GM18519 (cell line): ENCODE measurements around the gene UTRN.
A peak's percentile ranks its signal among the peaks of the same experiment; 100 is the strongest.

Experiments used
- ATAC-seq: cut with Tn5 transposase; IDR thresholded peaks from one replicate; pipeline ENCODE4 v1.9.1; 2021; ENCODE audit warnings: mild to moderate bottlenecking, moderate library complexity; ENCODE audit not compliant: unreplicated experiment, low FRiP score

UTRN gene

DNA sequence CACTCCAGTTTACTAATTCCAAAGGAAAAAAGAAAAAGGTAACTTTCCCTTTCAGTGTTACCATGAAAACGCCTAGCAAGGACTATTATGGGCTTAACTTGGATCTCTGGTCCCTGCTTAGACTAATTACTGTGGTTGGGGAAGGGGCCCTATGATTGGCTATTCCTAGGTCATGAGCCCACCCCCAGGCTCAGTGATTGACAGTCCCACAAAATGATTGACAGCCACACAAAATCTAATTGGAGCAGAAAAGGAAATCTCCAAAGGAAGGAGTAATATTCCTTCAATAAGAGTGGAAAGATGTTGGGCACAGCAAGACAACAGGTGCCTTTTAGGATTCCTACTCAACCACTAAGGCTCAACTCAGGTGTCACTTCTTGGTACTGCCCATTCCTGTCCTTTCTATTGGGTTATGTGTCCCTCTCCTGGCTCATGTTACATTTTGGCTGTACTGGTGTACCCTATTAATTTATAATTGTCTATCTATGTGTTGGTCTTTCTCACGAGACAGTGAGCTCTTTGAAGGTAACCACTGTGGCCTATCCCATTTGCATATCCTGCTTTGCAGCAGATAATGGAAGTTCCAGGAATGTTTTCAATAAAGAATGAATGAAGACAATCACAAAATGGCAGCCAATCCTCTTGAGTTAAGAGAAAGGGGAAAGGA lies 5.5 kb upstream of the UTRN start:
- no peak for ATAC-seq

DNA sequence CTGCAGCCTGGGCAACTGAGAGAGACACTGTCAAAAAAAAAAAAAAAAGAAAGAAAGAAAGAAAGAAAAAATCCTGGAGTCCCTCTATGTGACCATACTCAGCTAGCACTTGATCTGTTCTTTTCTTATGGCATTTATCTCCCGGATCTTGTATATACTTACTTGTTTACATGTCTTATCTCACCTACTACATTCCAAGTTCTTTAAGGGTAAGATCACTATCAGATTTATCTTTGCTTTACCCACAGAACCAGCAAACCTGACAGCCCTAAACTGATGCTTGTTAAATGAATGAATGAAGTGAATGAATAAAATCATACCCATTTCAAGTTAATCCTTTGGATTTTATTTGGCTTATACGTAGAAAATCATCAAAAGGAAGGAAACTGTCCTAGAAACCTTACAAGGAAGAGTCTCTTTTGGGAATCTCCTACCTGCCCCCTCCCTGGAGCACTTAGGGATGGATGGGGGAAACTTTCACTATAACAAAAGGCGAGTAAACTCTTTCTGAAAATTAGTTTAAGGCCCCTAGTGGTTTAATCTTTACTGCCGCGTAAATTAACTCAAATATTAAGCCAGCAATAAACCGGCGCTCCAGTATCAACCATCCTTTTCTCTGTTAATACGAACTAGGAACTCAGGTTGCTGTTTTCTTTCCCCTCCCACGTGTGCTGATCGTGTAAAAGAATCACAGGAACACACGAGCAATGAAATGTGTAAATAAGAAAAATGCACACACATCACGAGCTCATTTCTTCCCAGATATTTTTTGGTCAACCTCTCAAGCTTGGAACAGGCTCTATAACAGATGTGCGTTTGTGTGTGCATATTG lies 1.3 kb upstream of the UTRN start:
- ATAC-seq: no peak

DNA sequence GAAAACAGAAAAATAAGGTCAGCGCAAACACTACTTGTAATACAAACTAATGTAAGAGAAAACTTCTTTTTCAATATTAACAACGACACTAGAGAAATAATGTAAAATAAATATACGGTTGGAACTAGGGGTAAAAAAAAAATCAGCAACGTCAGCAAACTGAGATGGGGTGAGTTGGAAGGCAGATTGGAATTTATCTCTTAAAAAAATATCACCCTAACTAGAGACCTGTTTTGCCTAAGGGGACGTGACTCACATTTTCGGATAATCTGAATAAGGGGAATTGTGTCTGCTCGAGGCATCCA lies 705 bp upstream of the UTRN start:
- ATAC-seq: no peak

DNA sequence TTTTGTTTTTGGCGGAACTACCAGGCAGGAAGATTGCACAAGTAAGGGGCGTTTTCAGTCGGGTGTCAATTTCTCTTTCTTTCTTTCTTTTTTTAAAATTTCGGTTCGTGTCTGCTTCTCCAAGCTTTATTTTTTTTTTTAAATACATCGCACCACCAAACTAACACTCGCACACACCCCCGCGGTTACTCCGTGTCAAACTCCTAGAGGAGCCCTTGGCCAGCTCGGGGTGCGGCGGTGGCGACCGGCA lies 338 bp downstream of the UTRN start:
- ATAC-seq: no peak

DNA sequence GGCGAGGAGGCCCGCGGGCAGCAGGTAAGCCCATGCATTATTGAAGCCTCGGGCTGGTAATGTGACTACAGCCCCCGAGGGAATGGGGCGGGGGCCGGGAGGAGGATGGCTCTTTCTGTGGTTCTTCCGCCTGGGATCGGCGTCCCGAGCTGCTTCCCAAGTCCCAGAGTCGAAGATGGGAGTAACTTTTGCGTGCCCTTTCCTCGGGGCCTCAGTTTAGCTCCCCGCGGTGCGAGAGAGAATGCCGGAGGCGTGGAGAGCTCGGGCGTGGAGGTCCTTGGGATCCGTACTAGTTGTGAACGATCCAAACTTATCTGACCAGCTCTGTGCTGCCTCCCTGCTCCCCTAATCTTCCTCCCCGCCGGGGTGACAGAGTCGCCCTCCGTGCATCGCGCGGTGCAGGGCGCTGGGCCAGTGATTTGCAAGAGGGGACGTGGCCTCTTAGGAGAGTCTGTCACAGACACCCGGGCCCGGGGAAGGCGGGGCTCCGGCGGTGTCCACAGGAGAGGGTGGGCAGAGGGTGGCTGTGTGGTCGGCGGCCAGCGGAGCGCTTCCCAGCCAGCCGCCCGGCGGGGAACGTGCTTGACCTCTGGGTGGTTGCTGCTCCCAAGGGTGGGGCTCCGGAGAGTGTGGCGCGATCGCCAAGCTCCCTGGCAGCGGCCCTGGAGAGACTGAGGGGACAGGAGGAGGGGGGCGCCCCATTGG lies 815 bp downstream of the UTRN start:
- ATAC-seq: no peak

DNA sequence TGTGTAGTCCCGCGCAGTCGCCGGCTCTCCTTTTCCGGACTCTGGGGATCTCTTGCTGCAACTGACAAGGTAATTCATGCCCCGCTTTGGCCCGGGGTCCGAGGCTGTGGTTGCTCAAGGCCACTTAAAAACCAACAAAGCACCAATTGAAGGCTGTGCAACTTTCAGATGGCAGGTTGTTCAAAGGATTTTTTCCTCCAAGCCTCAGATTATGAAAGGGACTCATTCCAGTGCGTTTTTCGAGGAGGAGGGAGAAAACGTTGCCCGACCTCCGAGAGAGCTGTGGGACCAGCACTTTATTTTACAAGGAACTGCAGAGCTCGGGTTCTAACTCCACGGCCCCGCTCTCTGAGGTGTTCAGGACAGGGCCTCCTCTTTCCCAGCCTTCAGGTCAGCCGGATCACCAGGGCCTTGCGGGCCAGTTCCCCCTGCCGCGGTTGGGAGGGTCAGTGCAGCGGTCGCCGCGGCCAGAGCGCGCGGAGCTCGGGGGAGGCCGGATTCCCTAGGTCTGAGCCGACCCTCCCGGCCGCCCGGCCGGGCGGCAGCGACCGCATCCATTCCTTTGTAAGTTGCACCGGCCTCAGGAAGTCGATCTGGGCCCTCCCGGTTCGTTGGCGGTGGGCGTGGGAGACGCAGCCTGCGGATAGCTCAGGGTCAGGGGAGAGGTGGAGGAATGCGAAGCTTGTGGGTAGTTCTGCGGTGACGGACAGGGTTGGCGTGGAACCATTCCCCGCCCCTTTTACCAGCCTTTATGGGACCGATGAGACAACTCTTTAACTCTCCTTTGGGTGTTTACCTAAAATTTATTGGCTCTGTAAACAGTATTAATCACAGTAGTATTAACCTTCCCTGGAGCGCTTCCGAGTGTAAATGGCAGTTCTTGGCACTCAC lies 1.6 kb downstream of the UTRN start:
- ATAC-seq: no peak

DNA sequence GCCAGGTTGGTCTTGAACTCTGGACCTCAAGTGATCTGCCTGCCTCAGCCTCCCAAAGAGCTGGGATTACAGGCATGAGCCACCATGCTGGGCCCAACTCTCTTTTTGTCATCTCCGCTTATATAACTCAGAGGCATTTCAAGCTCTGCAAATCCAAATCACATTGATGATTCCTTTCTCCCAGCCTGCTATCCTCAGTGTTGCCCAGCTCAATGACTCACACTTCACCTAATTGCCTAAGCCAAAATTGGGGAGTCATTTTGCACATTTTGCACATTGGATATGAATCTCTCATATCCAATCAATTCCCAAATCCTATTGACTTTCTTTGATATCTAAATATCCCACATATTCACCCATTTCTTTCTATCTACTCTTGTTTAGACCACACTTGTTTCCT lies 3.9 kb downstream of the UTRN start:
- ATAC-seq: no peak

DNA sequence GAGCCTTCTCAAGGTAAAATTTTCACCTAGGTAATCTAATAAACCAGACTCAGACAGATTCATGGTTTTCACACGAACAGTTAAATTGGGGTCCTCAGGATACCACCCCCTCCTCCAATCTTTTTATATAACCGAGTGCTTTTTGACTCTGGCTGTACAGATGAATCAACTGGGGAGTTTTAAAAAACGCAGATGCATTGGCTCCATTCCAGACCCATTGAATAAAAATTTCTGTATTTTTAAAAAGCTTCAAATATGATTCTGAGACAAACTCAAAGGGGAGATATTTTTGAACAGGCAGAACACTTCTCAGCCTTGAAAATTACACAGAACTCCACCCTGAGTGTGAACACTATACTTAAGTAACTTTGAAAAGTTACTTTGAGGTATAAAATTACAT lies 7.2 kb downstream of the UTRN start:
- no peak for ATAC-seq

DNA sequence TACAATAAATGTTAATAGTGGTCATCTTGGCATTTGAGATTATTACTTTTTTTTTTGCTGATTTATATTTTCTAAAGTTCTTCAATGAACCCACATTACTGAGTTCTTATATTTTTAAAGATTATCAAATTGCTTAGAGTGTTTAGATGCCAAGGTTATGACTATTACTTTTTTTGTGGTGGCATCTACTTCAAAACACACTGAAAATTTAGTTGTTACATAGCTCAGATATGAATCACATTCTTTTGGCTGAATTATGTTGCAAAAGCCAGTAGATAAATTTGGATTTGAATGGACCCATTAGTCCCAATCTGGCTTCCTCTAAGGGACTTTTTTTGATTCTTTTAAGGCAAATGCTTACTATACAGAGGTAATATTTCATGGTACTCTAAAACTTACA lies 8.9 kb downstream of the UTRN start:
- no peak for ATAC-seq

DNA sequence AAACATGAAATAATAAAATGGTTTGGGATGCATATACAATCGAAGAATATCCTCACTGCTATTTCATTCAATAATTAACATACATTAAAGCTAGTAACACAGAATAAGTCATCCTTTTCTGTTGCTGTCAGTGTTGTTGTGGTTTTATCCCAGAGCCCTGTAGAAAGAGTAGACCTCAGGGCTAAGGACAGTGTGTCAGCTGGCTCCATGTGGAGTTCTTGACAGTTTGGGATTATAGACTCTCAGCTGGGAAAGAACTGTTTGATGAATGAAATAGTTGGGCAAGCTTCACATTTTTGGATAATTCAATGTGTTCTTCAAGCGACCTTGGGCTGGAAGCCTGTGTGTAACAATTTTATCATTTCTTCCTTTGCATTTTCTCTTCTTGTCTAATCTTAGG lies 10.1 kb downstream of the UTRN start:
- ATAC-seq: no peak

DNA sequence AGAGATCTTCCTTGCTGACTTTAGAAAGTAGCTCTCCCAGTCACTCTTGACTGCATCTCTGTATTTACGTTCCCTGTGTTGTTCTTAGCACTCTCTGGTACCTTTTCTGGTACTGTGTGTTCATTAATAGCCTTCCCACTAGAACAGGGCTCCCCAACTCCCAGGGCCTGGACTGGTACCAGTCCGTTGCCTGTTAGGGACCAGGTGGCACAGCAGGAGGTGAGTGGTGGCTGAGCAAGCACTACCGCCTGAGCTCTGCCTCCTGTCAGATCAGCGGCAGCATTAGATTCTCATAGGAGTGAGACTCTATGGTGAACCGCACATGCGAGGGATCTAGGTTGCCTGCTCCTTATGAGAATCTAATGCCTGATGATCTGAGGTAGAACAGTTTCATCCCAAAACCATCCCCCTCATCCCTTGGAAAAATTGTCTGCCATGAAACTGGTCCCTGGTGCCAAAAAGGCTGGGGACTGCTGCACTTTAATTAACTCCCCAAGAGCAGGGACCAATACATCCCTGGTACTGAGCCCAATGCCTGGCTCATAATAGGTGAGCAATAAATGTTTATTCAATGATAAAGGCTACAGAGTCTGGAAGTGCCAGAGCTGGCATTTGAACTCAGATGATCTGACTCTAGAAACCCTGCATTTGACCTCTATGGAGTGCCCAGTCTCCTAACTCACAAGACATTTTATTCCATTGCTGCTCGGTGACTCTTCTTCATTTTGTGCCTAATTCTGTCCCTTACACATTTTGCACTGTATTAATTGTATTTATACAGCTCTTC lies 11.0 kb downstream of the UTRN start:
- ATAC-seq: no peak

DNA sequence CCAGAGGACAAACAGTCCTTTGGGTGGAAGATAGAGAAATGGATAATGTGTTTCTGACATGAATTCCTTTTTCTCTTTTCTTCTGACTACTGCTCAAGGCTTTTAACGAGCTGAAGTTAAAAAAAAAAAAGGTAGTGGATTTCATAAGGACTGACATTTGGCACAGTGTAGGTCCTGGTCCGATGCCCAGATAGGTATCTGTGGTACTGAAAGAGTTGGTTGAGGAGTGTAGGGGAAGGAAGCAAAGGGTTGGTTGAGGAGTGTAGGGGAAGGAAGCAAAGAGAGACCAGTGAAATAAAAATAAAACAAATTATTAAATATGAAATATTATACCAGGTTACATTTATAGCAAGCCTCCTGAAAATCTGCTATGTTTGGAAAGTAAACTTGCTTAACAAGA lies 11.8 kb downstream of the UTRN start:
- no peak for ATAC-seq

DNA sequence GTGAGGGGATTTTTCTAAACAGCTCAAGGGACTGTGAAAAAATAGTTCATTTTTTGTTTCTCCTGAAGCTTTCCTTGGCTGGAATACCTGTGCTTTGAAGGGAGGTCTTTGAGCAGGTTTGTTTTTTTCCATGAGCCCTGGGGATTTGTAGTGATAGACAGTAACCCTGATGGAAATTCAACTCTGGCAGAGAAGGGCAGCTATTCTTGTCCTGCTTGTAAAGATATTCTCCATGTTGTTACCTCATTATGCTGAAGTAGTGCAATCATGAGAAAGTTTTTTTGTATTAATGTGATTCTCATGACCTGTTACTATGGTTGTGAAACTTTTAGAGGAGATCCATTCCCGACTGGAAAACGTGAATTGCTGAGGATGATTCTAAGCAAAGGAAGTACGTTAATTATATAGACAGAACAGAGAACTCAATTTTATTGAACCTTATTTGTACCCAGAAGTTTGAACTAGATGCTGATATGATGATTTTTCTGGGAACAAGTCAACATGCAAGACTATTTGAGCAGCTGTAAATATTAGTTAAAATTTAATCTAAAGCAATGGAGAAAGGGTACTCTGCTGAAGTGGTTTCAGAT lies 12.5 kb downstream of the UTRN start:
- no peak for ATAC-seq

DNA sequence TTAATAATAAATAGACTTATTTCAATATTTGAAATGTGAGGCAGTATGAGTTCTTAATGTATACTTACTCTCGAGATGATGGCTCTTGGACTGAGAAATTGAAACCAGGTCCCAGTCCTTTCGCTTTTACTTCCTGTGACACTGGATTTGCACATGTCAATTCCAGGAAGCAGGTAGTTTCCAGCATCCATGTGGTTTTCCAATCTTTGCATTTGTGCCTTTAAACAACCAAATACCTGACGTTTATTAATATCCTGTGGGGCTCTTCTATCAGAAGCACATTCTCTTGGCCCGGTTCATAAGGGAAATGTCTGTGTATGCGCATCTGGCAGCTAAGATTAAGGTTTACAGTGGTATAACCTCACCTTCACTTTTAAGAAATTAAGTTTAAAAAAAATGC lies 13.1 kb downstream of the UTRN start:
- ATAC-seq: no peak

DNA sequence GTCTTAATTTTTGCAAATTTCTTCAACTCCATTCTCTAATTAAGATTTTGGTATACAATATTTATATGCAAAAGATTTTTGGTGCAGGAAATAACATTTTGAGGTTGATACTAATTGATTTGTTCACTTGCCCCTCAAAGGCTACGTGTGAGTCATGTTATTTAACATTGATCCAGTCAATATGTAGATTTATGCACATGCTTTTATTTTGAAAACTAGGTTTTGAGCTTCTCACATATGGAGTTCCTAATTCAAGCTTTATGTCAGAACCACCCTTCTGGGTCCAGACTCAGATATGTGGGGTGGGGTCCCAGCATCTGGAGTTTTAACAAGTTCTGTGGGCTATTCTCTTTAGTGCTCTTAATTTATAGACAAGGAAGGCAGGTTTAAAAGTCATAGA lies 13.8 kb downstream of the UTRN start:
- ATAC-seq: no peak

DNA sequence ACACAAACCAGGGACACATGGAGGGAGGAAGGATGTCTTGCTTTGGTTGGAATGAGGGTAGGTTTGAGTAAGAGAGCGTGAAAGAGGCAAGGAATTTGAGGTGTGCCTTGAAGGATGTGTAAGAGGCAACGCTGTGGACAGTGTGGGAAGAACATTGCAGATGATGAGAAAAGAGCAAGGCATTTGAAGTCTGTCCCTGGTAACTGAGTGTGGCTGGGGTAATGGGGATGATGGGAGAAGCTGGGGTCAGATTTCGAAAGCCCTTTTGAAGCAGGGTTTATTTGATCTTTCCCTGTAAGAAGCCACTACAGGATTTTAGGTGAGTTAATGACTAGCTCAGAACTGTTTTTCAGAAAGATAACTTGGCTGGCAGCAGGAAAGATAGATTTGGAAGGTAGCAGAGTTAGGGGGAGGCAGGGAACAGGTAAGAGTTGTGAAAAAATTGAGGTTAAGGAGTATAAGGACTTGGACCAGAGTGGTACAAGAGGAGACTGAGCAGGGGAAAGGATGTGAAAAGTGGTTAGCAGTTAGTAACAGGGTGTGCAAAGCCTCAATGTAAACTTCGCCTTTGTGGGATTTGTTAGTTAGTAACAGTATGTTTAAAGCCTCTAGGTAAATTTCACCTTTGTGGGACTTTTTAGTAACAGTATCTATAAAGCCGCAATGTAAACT lies 17.7 kb downstream of the UTRN start:
- no peak for ATAC-seq

DNA sequence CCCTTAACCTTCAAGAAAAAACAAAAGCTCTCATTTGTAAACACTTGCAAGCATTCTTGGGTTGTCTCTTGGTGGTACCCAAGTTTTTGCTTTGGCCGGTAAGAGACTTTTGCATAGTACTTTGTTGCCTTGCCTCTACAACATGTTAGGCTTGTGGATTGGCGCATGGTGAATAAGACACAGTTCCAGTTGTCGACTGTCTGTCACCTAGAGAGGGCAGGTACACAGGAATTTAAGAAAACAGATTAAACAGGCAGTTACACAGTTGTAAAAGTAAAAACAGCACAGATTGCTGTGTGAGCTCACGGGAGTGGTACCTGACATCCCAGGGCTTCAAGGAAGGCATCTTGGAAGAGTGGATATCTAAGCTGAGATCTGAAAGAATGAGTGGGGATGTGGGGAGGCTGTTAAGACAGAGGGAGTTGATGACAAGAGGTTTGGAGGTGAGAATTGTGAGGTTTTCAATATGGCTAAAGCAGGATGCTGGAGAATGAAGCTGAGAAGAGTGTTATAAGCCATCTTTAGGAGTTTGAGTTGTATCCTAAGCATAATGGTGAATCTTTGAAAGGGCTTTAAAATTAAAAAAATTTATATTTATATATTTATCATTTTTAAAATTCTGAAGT lies 19.2 kb downstream of the UTRN start:
- ATAC-seq: no peak

DNA sequence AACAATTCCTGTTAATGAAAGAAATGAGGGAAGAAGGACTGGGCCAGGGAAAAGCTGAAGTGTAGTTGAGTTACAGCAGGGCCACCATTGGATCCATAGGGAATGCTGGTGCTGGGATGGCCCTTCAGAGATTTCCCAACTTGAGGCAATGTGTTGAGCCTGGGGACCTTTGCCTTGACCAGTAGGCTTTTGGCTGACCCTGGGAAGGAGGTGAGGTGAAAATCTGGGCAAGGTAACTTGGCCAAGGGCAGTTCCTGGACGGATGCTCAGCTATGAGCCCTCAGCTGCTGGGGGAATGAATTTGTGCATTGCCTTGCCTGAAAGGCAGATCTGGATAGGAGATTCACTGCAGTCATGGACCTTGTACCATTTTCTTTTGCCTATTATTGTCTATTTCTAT lies 20.4 kb downstream of the UTRN start:
- ATAC-seq: peak; percentile 17

DNA sequence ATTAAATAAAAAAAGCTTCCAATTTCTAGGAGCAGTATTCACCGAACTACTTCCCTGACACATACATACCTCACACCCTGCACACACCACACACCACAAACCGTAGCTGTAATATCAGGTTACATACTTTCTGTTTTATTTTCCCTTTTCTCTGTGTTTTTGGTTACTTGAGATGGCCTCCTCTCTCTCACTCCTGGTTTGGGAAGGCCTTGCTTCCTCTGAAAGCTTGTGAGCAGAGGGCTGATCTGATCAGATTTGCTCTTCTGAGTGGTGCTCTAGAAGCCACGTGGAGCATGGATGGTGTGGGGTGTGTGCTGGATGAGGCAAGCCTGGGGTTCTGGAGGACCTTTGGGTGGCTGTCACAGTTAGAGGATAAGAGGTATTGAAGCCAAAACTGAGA lies 20.9 kb downstream of the UTRN start:
- ATAC-seq: peak; percentile 75
